Cardiac fibroblast (primary cell): ENCODE measurements around the gene CDKL4.
"Not testable (repeated sequence)": the region's sequence is repeated elsewhere in the genome, so short reads cannot be mapped to it uniquely, and the experiment has no call there.

Source experiments
- DNase-seq, 2 donors: peaks; one replicate each; pipeline versions ENCODE4 v3.0.0 to v3.0.0-alpha.2; 2010; ENCODE audit warnings: low read depth in 2 of 2
- H3K4me3 ChIP-seq, 2 donors: replicated peaks in 1 of 2; 1 replicate in 1 of 2; 2 replicates in 1 of 2; pipeline ENCODE4 v1.5.1; 2011; ENCODE audit warnings: low read depth in 2 of 2, low read length in 2 of 2, mild to moderate bottlenecking in 2 of 2, moderate library complexity in 1 of 2
- CTCF ChIP-seq: IDR thresholded peaks from one replicate; pipeline ENCODE4 v1.5.1; 2011; ENCODE audit warnings: low read depth, mild to moderate bottlenecking, low read length, inconsistent platforms

The CDKL4 gene

GRCh38 chr2:39178756-39179155 lies 65.0 kb downstream of the CDKL4 start:
- TF ChIP-seq CTCF, result no peak
- no peak overlapping the region for H3K4me3 ChIP-seq
- DNase-seq, result no peak

- no peak for DNase-seq
- no peak overlapping the region for H3K4me3 ChIP-seq
- no peak for TF ChIP-seq CTCF
Observed at GRCh38 chr2:39176997-39177396, 66.8 kb downstream of the CDKL4 start.

- TF ChIP-seq CTCF, result no peak
- no peak overlapping the region for H3K4me3 ChIP-seq
- no peak for DNase-seq
Observed at GRCh38 chr2:39175026-39175812, 68.6 kb downstream of the CDKL4 start.

- H3K4me3 ChIP-seq, result no peak overlapping the region
- no peak for TF ChIP-seq CTCF
- no peak for DNase-seq
Observed at GRCh38 chr2:39174022-39174421, 69.7 kb downstream of the CDKL4 start.

- H3K4me3 ChIP-seq, DNase-seq: not testable (repeated sequence)
Observed at GRCh38 chr2:39172047-39172706, 71.6 kb downstream of the CDKL4 start.

- no peak for TF ChIP-seq CTCF
- DNase-seq, result no peak
- no peak overlapping the region for H3K4me3 ChIP-seq
Observed at GRCh38 chr2:39171621-39172020, 72.1 kb downstream of the CDKL4 start.

- no peak for TF ChIP-seq CTCF
- no peak overlapping the region for H3K4me3 ChIP-seq
- DNase-seq, result peak; percentile 14 to 24
Observed at GRCh38 chr2:39164089-39164488, 79.7 kb downstream of the CDKL4 start.
